Stimulated activated naive CD4-positive, alpha-beta T cell treated with Interleukin-2 at 50 U/mL for 16 hours (primary cell): Measurements from ENCODE around the gene MIPEP.

Source experiments
- DNase-seq: peaks from one replicate; lab custom pipeline; 2025; lab: John Stamatoyannopoulos, UW

Gene MIPEP

GRCh38 chr13:23852351-23852750 lies 36.8 kb downstream of the MIPEP start:
- no peak for DNase-seq

- no peak for DNase-seq
Observed at GRCh38 chr13:23851106-23851505, 38.1 kb downstream of the MIPEP start.

- no peak for DNase-seq
Observed at GRCh38 chr13:23850134-23850533, 39.1 kb downstream of the MIPEP start.

- no peak for DNase-seq
Observed at GRCh38 chr13:23849670-23850069, 39.5 kb downstream of the MIPEP start.

- no peak for DNase-seq
Observed at GRCh38 chr13:23848646-23849141, 40.5 kb downstream of the MIPEP start.

- no peak for DNase-seq
Observed at GRCh38 chr13:23848019-23848418, 41.2 kb downstream of the MIPEP start.

GRCh38 chr13:23847497-23847896 lies 41.7 kb downstream of the MIPEP start:
- DNase-seq: no peak

GRCh38 chr13:23845105-23845725 lies 44.0 kb downstream of the MIPEP start:
- no peak for DNase-seq

- no peak for DNase-seq
Observed at GRCh38 chr13:23844132-23844531, 45.1 kb downstream of the MIPEP start.

- DNase-seq: no peak
Observed at GRCh38 chr13:23843436-23843835, 45.8 kb downstream of the MIPEP start.

GRCh38 chr13:23842406-23842805 lies 46.8 kb downstream of the MIPEP start:
- no peak for DNase-seq

- DNase-seq: no peak
Observed at GRCh38 chr13:23833733-23834611, 55.2 kb downstream of the MIPEP start.

- DNase-seq: no peak
Observed at GRCh38 chr13:23828866-23829265, 60.3 kb downstream of the MIPEP start.

GRCh38 chr13:23828086-23828485 lies 61.1 kb downstream of the MIPEP start:
- DNase-seq: no peak

- no peak for DNase-seq
Observed at GRCh38 chr13:23825179-23825578, 64.0 kb downstream of the MIPEP start.

- DNase-seq: no peak
Observed at GRCh38 chr13:23824371-23824770, 64.8 kb downstream of the MIPEP start.

- DNase-seq: no peak
Observed at GRCh38 chr13:23822252-23822824, 66.9 kb downstream of the MIPEP start.

- DNase-seq: no peak
Observed at GRCh38 chr13:23820530-23820929, 68.7 kb downstream of the MIPEP start.

GRCh38 chr13:23817830-23818229 lies 71.4 kb downstream of the MIPEP start:
- DNase-seq: no peak

- no peak for DNase-seq
Observed at GRCh38 chr13:23817136-23817535, 72.1 kb downstream of the MIPEP start.

GRCh38 chr13:23813635-23814034 lies 75.6 kb downstream of the MIPEP start:
- no peak for DNase-seq

- no peak for DNase-seq
Observed at GRCh38 chr13:23811366-23812062, 77.7 kb downstream of the MIPEP start.
